ENCODE measurements around the gene CEP85L.
"Not testable (repeated sequence)": the region's sequence is repeated elsewhere in the genome, so short reads cannot be mapped to it uniquely, and the experiment has no call there.

Gene CEP85L

GRCh38 chr6:118495485-118496280 lies 155.7 kb downstream of the CEP85L start:
- no peak for DNase-seq (ENCODE audit: low spot score)

- no peak for DNase-seq (ENCODE audit: low spot score)
Measured at GRCh38 chr6:118494091-118494490, 157.3 kb downstream of the CEP85L start.

GRCh38 chr6:118489990-118490389 lies 161.4 kb downstream of the CEP85L start:
- DNase-seq (ENCODE audit: low spot score) = no peak

- no peak for DNase-seq (ENCODE audit: low spot score)
Measured at GRCh38 chr6:118488631-118489030, 162.8 kb downstream of the CEP85L start.

GRCh38 chr6:118485601-118486550 lies 165.5 kb downstream of the CEP85L start:
- no peak for DNase-seq (ENCODE audit: low spot score)

- DNase-seq (ENCODE audit: low spot score) = no peak
Measured at GRCh38 chr6:118476551-118476950, 174.8 kb downstream of the CEP85L start.

- no peak for DNase-seq (ENCODE audit: low spot score)
Measured at GRCh38 chr6:118473266-118473665, 178.1 kb downstream of the CEP85L start.

GRCh38 chr6:118469468-118469867 lies 181.9 kb downstream of the CEP85L start:
- no peak for DNase-seq (ENCODE audit: low spot score)

GRCh38 chr6:118468682-118469465 lies 182.5 kb downstream of the CEP85L start:
- no peak for DNase-seq (ENCODE audit: low spot score)

- DNase-seq (ENCODE audit: low spot score) = no peak
Measured at GRCh38 chr6:118467181-118467580, 184.2 kb downstream of the CEP85L start.

- no peak for DNase-seq (ENCODE audit: low spot score)
Measured at GRCh38 chr6:118464620-118465019, 186.8 kb downstream of the CEP85L start.

- no peak for DNase-seq (ENCODE audit: low spot score)
Measured at GRCh38 chr6:118460958-118461470, 190.4 kb downstream of the CEP85L start.

- DNase-seq (ENCODE audit: low spot score) = no peak
Measured at GRCh38 chr6:118456982-118457381, 194.4 kb downstream of the CEP85L start.

- DNase-seq (ENCODE audit: low spot score) = no peak
Measured at GRCh38 chr6:118451839-118452238, 199.6 kb downstream of the CEP85L start.

- DNase-seq (ENCODE audit: low spot score) = no peak
Measured at GRCh38 chr6:118444796-118445195, 206.6 kb downstream of the CEP85L start.

- no peak for DNase-seq (ENCODE audit: low spot score)
Measured at GRCh38 chr6:118436482-118436881, 214.9 kb downstream of the CEP85L start.

GRCh38 chr6:118434147-118434546 lies 217.2 kb downstream of the CEP85L start:
- DNase-seq (ENCODE audit: low spot score) = not testable (repeated sequence)

- not testable (repeated sequence) for DNase-seq (ENCODE audit: low spot score)
Measured at GRCh38 chr6:118421312-118421711, 230.1 kb downstream of the CEP85L start.

- DNase-seq (ENCODE audit: low spot score) = no peak
Measured at GRCh38 chr6:118419448-118420394, 231.7 kb downstream of the CEP85L start.
